PC-3 (cell line): Measurements from ENCODE around the gene PLPP3.

Source experiments
- EZH2phosphoT487 ChIP-seq: fragments of 300-600 bp; sonication (generic); IDR thresholded peaks from 2 replicates; pipeline ENCODE4 v1.6.1; 2018; ENCODE audit warnings: mild to moderate bottlenecking, antibody characterized with exemption, low read length, borderline replicate concordance
- TF ChIP-seq, protein P1 (sequence below): fragments of 300-600 bp; sonication (generic); conservative IDR thresholded peaks from 2 replicates; pipeline ENCODE4 v1.5.1; 2017; ENCODE audit warnings: antibody characterized with exemption, low read depth, mild to moderate bottlenecking, low read length

DNA sequence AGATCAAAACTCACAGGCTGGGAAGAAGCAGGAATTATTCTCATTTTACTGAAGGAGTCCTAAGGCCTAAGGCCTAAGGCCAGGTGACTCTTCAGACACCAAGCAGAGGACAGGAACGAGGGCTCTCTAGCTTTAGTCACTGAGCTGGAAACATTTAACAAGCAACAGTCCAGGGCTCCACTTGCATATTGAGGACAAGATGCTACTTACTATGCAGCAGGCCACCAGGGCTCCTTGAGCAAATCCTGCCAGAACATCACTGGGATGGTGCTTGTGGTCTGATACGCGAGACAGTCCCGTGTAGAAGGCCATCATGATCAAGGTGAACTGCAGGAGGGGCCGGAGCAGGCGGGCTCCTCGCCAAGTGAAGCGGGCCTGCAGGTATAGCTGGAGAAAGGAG lies 67.6 kb downstream of the PLPP3 start:
- no peak for TF ChIP-seq EZH2phosphoT487
- TF ChIP-seq, protein P1, sequence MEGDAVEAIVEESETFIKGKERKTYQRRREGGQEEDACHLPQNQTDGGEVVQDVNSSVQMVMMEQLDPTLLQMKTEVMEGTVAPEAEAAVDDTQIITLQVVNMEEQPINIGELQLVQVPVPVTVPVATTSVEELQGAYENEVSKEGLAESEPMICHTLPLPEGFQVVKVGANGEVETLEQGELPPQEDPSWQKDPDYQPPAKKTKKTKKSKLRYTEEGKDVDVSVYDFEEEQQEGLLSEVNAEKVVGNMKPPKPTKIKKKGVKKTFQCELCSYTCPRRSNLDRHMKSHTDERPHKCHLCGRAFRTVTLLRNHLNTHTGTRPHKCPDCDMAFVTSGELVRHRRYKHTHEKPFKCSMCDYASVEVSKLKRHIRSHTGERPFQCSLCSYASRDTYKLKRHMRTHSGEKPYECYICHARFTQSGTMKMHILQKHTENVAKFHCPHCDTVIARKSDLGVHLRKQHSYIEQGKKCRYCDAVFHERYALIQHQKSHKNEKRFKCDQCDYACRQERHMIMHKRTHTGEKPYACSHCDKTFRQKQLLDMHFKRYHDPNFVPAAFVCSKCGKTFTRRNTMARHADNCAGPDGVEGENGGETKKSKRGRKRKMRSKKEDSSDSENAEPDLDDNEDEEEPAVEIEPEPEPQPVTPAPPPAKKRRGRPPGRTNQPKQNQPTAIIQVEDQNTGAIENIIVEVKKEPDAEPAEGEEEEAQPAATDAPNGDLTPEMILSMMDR: no peak
